ENCODE data around the gene RGS1.
A peak's percentile ranks its signal among the peaks of the same experiment; 100 is the strongest.

Gene RGS1

DNA sequence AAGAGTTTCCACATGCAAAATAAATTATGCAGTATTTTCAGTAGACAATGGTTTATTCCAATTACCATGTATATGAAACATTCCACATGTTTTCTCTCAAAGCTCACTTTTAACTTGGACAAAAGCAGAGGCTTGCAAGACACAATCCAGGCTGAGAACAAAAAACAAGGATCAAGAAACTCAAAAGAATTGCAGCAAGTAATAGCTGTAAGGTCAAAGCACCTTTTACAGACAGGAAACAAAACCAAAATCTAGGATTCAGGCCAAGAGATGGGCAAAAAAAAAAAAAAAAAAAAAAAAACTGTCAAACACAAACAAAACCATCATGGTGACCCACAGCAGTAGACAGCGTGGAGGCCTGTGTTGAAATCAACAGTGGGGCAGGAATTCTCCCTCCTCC, 9.3 kb downstream of the RGS1 start:
- no peak for DNase-seq

DNA sequence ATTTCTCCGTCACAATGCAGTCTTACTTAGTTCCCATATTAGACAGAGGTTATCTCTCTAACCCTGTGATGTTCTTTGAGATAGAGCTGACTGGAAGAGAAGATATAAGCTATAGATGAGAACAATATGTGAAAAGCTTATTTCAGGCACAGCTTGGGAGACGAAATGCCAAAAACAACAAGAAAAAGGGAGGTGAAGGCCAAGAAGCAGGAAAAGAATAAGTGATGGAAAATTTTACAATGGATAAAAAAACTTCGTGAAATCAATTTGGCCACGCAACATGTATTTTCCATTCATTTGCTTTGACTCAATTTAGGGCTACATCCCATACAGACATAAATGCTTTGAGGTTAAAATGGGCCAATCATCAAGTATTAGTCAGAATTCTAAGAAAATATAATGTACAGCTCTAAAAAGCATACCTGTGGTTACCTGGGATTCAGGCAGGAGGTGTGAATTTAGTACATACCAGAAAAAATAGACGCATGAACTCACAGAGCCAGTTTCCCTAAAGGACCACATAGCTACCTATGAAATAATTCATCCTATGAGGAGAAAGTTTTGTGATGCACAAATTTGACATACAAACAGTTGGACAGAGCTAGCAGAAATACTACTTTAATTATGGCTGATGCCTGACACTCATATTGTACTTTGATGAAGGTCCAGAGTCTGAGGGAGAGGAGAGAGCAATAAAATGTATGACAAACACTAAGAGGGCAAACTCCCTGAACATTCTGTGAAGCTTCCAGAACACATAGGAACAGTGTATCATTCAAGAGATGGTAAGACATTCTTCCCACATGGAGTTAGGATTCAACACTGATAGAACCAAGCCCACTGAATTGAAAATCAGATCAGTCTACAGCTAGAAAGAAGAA, 12.1 kb downstream of the RGS1 start:
- no peak for DNase-seq

DNA sequence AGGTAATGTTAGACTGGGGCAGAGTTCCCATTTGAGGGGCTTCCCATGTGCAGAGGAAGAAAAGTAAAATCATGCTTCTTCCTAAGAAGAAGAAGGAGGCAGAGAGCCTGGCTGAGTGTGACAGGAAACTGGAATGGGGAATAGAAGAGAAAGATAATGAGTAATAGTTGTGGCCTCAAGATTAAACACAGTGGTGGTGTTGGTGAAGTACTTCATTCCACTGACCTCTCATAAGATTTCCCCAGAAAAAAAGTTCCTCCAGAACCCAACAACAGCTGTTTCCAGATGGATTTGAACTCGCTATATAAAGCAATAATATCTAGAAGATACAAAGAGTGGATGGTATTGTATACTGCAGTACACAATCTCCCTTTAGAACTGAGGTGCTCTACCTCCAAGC, 13.0 kb downstream of the RGS1 start:
- no peak for DNase-seq

DNA sequence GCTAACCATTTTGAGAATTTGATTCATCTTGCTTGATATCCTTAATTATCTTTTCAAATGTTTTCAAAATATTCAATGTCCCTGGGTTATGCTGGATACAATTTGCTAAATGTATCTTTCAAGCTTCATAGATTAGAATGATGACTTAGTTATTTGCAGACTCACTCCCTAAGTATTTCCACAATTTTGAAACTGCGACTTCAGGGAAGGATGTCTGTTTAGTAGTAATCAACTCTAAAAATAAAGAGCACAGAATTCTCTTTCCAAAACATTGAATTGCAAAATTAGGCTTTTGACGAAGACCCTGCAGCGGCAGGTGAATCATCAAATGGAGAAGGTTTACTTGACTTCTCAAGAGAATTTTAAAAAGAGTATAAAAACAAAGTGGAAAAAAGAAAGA, 14.2 kb downstream of the RGS1 start:
- DNase-seq = no peak

DNA sequence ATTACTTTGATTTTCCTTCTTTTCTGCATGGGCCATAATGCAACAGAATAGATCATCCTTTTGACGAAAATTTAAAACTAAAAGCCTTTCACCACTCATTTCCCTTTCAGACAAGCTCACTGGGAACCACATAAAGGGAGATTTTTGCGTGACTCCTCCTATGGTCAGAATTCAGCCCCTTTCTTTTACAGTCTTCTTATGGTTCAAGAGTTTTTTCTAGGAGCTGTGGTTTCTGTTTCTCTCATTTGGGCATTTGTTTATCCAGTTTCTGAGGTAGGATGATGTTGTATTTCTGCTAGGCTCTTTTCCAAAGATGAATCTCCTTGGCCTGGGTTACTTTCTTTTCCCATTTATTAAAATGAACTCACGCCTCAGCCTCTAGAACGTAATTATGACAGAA, 16.9 kb downstream of the RGS1 start:
- no peak for DNase-seq

DNA sequence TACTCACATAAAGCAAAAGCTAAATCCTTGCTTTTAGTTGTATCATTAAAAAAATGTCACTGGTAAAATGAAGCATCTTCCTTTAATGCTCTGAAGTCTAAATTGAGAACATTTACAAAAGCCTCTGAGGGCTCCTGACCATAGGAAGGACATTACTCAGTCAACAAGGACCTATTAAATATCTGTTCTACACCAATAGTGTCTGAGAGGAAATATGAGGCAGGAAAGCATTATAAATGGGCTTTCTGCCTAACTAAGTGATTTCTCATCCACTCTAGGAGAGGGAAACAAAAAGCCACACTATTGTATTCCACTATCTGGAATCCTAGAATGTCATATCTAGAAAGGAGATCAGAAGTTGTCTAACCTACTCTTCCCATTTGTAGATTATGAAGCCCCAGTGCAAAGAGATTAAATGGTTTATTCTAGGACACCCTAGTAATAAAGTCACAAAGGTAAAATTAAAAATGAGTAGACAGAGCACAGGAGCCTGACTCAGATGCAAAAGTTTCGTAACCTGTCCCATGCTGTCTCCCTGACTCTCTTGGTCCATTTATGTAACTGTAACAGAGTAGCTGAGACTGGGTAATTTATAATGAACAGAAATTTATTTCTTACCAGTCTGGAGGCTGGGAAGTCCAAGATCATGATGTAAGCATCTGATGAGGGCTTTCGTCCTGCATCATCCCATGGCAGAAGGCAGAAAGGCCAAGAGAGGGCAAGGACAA, 17.6 kb downstream of the RGS1 start:
- no peak for DNase-seq

DNA sequence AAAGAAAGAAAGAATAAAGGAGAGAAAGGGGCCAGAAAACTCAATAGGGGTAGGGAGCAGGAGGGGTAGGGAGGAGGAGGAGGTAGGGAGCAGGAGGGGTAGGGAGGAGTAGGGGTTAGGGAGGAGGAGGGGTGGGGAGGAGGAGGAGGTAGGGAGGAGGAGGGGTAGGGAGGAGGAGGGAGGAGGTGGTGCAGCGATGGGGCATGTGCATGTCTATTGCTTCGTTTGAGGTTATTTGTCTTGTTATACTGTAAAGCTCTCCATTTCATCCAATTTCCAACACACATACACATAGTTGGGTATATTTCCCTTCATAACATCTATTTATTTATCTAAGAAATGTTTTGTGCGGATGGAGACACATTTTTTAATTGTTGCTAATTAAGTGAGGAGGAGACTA, 19.7 kb downstream of the RGS1 start:
- DNase-seq = no peak

DNA sequence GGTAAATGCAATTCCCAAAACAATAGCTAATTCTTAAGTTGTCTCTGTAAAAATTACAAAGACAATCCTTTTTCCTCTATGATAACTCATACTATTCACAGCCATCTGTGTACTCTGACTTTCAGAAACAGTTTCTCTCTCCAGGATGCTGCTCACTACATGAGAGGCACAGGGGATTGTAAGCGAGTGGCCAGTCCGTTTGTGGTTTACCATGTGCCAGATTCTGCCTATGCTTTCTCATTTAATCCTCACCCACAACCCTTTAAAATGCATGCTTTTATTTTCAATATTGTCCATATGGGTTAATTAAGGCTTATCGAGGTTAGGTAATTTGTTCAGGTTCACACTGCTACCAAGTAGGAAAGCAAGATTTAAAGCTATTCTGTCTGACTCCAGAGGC, 23.0 kb downstream of the RGS1 start:
- DNase-seq = no peak

DNA sequence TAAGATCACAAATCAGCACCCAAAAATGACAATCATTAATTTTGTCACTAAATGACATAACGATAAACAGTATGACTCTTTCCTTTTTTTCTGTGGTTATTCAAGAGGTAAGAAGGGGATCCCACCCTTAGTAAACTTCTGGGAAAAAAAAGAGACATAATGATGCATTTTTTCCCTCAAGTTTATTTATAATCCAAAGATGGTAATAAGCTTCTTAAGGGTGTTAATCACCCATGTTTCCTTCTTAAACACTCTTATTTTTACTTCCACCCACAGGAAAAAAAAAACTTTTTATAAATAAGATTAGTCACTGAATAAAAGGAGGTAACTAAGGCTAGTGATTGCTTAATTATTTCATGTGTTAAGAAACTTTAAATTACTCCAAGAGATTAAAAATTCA, 24.7 kb downstream of the RGS1 start:
- DNase-seq = no peak

DNA sequence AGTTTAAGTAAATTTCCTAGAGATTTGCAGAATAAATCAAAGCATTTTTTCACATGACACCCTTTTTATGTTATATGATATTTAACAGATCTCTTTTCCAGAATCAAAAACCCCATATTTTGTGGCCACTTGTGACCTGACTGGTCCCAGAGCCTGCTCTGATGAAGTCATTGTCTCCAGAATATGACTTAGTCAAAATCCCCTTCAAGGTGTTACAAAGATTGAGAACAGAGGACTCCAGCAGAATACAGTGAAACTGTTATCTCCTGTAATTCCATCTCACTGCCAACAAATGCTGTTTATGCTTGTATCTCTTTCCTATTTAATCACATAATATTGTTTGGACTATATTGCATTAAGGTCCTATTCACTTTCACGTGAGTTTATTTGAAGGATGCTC, 25.6 kb downstream of the RGS1 start:
- DNase-seq = no peak

DNA sequence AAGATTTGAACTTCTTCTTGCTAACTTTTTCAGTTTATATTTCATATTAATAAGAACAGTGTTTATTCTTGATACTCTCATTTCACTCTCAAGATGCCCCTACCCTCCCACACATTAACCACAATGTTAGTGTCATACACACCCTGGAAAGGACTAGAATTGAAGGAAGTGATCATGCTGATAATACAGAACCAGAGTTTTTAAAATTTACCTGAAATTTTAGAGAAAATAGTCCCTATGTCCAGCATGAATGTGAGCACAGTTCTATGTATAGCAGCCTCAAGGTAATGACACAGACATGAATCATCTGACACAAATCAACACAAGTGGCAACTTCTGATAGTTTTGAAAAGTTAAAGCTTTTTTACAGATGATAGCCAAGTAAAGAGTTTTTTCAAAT, 26.0 kb downstream of the RGS1 start:
- DNase-seq = no peak

DNA sequence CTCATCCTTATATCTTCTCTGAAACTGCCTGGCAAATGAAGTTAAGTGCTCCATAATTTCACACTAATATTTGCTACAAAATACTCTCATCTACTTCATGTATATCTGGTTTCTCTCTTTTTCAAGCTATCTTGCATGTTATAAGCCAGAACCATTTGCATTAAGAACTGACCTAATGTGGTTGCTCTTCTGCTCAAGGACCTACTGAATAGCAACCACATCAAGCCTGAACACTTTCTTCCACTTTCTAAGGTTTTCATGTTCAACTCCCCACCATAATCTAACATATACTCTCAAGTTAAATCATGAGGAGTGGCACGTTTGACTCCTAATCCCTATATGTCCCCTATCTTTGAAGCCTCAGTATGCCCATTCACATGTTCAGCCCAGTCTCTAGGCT, 27.2 kb downstream of the RGS1 start:
- DNase-seq = no peak

DNA sequence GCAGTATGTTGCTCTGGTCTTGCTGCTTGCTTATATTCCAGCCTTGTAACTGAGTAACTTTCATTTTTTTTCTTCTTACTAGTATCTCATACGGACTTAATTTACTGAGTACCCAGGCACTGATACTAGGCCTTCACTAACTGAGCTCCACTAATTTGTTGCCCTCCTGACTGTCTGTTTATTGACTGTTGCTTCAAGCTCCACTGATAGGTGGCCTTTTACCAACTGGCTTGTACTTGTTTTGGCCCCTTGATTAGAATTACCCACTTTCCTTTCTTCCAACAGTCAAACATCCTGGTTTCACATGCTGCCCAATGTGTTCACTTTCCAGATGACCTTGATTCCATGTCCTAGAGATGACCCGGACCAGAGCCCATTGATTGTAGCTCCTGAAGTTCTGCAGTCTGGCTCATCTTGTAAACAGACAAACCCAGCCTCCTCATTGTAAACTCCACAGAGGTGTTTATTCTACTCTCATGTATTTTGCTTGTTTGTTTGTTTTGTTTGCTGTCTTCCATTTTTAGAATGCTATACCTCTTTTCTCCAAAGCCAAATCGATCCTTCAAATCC, 27.7 kb downstream of the RGS1 start:
- no peak for DNase-seq

DNA sequence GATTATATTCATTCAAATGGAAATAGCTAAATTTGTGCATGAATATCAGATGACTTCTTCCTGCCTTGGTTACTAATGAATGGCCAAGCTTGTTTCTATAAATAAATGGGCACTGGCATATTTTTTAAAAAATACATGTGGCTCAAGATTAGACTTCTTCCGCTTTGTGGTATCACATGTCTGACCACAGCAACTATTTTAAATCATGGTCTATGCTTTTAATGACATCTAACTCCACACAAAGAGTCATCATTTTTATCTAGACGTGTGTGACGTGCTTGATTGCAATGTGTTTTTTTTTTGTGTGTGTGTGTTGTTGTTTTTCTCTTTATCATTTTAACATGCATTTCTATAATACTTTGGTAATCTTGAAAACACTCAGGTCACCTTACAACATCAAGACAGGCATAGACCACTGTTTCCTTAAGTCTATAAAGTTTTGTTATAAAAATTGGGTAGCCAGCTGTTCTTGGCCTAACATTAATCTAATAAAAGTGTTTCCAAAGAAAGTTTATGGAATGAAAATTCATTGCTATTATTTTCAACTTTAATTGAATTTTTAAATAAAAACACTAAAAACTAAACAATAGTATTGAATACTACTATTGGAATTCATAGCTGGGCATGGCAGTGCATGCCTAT, 29.5 kb downstream of the RGS1 start:
- no peak for DNase-seq

DNA sequence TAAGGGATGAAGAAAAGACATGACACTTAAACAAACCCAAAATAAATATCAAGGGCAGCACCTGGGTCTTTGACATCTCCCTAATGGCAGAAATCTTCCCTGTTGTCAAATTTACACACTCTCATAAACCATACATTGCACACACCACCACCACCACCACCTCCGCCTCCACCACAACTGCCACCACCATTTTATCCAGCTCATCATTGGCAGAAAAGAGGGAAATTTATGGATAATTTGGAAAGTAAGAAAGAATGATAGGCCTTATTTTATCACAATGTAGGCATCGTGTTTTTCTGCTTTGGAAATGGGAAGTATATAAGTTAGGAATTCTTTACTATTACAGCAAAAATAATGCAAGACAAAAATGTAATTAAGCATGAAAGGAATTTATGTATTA, 33.1 kb downstream of the RGS1 start:
- no peak for DNase-seq

DNA sequence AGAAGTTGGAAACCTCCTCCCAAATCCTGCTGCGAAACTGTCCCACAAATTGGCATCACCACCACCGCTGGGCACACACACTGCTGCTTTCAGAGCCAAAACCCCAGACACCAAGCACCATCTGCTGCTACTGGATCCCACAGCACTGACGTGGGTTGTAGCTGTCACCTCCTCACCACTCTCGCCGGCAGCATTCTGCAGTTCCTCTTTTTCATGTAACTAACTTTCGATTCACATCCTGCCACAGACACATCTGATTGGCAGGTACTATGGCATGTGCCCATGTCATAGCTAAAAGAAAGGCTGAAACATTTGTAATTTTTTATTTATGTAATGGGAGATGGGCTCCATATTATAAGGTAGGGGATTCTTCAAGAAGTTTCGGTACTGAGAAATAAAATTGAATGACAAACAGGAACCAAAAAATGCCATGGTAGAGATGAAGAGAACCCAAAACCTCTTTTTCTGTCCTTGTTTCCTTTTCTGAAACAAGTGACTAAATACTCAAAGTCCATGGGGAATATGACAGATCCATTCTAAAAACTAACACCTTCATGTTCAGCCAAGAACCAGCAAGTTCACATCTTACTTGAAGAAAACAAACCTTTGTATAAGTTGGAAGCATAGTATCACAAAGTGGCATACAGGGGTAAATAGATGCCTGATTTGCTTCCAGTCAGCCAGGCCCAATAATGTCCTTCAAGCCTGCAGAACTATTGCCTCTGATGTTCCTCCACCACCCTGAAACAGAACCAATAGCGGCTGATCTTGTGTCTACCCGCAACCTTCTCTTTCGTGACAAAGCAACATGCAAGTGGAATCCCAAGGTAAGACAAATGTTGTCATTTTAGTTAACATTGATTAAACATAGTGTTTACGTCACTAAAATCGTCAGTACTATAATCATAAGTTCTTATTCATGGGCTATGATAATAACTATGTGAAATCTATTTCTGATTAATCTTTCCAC, 33.8 kb downstream of the RGS1 start:
- DNase-seq = peak; percentile 65

DNA sequence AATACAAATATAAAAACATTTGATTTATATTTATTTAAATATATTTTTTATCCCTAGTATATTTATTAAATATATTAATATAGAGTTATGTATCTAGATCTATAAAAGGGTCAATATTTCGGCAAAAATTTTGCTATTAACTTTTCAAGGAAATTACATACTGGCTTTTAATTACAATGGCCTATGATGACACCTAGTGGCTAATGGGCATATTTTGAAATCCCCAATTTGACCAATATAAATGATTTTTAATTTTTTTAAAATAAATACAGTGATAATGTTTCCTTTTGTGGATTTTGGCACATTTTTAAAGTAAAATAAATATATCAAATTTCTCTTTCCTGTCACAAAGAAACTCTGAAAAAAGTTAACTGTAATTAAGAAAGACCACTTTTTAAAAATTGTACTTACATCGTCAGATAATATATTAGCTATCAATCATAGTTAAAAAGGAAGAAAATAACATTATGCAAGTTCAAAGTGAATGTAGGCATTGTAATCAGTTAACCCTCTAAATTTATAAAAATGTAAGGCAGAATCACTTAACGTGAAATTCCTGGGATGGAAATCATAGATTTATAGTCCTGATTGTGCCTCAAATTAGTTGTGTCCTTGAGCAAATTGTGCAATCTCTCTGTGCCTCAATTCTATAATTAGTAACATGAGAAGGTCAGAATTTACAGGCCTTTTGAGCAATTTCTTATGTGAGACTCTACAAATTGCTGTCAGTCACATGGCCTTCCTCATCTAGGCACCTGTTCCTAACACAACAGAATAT, 34.7 kb downstream of the RGS1 start:
- no peak for DNase-seq

DNA sequence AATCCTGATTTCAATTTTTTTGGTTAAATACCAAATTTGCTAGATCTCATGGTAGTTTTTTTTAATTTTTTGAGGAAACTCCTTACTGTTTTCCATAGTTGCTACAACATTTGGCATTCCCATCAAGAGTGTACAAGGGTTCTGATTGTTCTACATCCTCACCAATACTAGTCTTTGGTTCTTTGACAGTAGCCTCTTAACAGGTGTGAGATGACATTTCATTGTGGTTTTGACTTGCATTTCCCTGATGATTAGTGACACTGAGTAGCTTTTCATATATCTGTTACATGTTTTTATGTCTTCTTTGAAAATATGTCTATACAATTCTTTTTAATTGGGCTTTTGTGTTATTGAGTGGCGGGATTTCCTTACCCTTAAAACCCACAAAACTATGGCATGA, 39.5 kb downstream of the RGS1 start:
- no peak for DNase-seq

DNA sequence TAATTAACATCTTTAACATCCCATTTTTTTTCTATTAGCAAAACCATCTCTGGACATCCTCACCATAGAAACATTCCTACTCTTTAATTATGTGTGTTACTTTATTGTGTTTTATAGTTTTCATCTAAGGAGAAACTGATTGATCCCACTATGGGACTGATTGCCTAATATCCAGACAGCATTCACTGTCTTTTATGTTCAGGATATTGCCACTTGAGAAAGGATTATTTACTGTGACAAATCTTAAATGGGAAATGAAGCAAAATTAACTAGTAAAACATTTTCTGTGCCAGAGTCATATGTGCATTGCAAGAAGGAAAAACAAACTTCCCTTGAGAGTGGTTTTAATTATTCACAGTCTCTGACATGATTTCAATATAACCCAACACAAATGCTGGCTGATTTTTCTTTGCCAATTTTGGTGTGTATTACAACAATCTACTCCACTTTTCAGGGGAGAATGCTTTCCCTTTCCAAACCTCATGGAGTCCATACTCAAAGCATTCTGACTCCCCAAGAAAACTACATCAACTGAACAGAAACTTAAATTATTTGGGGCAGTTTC, 44.6 kb downstream of the RGS1 start:
- no peak for DNase-seq

DNA sequence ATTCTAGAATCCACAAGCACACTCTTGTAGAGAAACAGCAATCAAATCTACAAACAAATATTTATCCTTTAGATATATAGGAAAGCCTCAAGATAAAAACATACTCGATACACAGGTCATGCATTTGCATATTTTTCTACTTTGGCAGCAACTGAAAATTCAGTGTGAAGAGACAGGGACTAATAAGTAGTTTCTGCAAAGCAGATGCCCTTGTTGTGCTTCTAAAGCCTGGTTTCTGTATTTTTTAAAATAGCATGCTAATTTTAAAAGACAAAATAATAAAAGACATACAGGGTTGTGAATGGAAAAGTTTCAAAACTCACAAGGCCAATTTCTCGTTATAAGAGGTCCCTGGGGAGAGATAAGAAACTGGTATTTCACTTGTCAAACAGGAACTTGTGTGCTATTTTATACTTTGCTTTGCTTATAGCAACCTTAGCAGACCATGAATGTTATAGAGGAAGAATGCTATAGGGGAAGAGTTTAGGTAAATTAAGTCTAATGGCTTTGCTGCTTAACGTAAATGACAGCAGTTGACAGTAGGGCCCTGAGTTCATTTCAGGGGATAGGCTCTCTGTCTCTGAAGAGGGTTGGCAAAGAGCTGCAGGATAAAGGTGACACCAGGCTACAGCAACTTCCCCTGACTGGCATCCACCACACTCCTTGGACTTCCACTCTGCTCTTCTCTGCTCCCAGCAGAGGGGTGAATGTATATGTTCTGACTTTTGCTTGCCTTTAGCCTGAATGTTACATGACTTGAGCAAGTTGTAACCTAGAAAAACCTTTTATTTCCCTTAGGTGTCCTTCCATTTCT, 51.0 kb downstream of the RGS1 start:
- no peak for DNase-seq

Measured in activated CD8-positive, alpha-beta memory T cell treated with anti-CD3 and anti-CD28 coated beads for 24 hours (primary cell).